HepG2 (cell line): ENCODE data around the gene C1orf50. TPM values are rescaled to one million over a fixed set of nuclear protein-coding genes. Genes with fewer than 3 reads are reported as not detected.

Source experiments
- ARNT2 ChIP-seq: sonication (generic); formaldehyde crosslinking; IDR thresholded peaks from 2 replicates; pipeline ENCODE4 v1.8.0; 2022; ENCODE audit warnings: mild to moderate bottlenecking, low read depth, missing genetic modification reagents, moderate library complexity
- CC2D1A ChIP-seq: sonication (generic); formaldehyde crosslinking; IDR thresholded peaks from 2 replicates; pipeline ENCODE4 v1.8.1; 2023; ENCODE audit warnings: mild to moderate bottlenecking, missing genetic modification reagents
- CREB1 ChIP-seq, 2 experiments: fragments of 450-650 bp in 1 of 2; IDR thresholded peaks; 2 replicates each; pipeline ENCODE4 v1.6.1; 2016 to 2017; ENCODE audit warnings: control low read depth in 1 of 2, mild to moderate bottlenecking in 1 of 2, missing compliant biosample characterization in 1 of 2, missing genetic modification characterization in 1 of 2
- GATAD2A ChIP-seq: IDR thresholded peaks from 2 replicates; pipeline ENCODE4 v1.6.1; 2016
- HNF4A ChIP-seq: sonication (generic); formaldehyde crosslinking; IDR thresholded peaks from 2 replicates; pipeline ENCODE4 v1.4.0; 2020; ENCODE audit warnings: missing genetic modification reagents
- HOXA3 ChIP-seq: sonication (generic); formaldehyde crosslinking; IDR thresholded peaks from 2 replicates; pipeline ENCODE4 v1.5.0; 2020; ENCODE audit warnings: missing genetic modification reagents
- HOXA5 ChIP-seq: sonication (generic); formaldehyde crosslinking; IDR thresholded peaks from 2 replicates; pipeline ENCODE4 v1.4.0; 2020; ENCODE audit warnings: missing genetic modification reagents
- KDM2A ChIP-seq: sonication (generic); formaldehyde crosslinking; IDR thresholded peaks from 2 replicates; pipeline ENCODE4 v1.4.0; 2020; ENCODE audit warnings: low read depth, missing genetic modification reagents, borderline replicate concordance
- MIER2 ChIP-seq: IDR thresholded peaks from 2 replicates; pipeline ENCODE4 v1.6.1; 2016; ENCODE audit warnings: missing biosample characterization, missing genetic modification reagents
- MTF2 ChIP-seq: sonication (generic); formaldehyde crosslinking; IDR thresholded peaks from 2 replicates; pipeline ENCODE4 v1.5.0; 2020; ENCODE audit warnings: missing genetic modification reagents, borderline replicate concordance
- RFX1 ChIP-seq: fragments of 450-650 bp; IDR thresholded peaks from 2 replicates; pipeline ENCODE4 v1.6.1; 2017
- SAP130 ChIP-seq: IDR thresholded peaks from 2 replicates; pipeline ENCODE4 v1.6.1; 2016; ENCODE audit warnings: low read depth
- SIN3A ChIP-seq: IDR thresholded peaks from 2 replicates; pipeline ENCODE4 v1.6.1; 2011; ENCODE audit warnings: low read depth, mild to moderate bottlenecking, control low read depth, low read length, borderline replicate concordance
- SP4 ChIP-seq: sonication (generic); formaldehyde crosslinking; IDR thresholded peaks from 2 replicates; pipeline ENCODE4 v1.8.1; 2023; ENCODE audit warnings: mild to moderate bottlenecking, missing genetic modification reagents
- ZEB1 ChIP-seq: IDR thresholded peaks from 2 replicates; pipeline ENCODE4 v1.6.1; 2012; ENCODE audit warnings: mild to moderate bottlenecking, low read depth, inconsistent platforms; ENCODE audit not compliant: insufficient replicate concordance
- ZFY ChIP-seq: sonication (generic); formaldehyde crosslinking; IDR thresholded peaks from 2 replicates; pipeline ENCODE4 v1.4.0; 2020; ENCODE audit warnings: missing genetic modification reagents
- ZKSCAN8 ChIP-seq: IDR thresholded peaks from 2 replicates; pipeline ENCODE4 v1.6.1; 2016; ENCODE audit warnings: borderline replicate concordance, missing genetic modification reagents, missing compliant biosample characterization
- ZNF562 ChIP-seq: sonication (generic); formaldehyde crosslinking; IDR thresholded peaks from 2 replicates; pipeline ENCODE4 v1.8.0; 2022; ENCODE audit warnings: missing genetic modification reagents, borderline replicate concordance
- ZNF777 ChIP-seq: sonication (generic); formaldehyde crosslinking; IDR thresholded peaks from 2 replicates; pipeline ENCODE4 v1.4.0; 2020; ENCODE audit warnings: missing genetic modification reagents
- ZNF841 ChIP-seq: sonication (generic); formaldehyde crosslinking; IDR thresholded peaks from 2 replicates; pipeline ENCODE4 v1.8.1; 2023; ENCODE audit warnings: missing genetic modification reagents, borderline replicate concordance
- polyA plus RNA-seq, 8 experiments: library from polyadenylated mRNA; depleted of rRNA in 3 of 8; stranded (reverse) in 7 of 8; unstranded in 1 of 8; fragments of >200 nt; fragmentation: Illumina TruSeq in 4 of 8; extraction: Trizol in 4 of 8; gene quantifications; 2 replicates each; pipeline versions ENCODE4 v1.2.1 to v1.2.3, GENCODE V29; 2011 to 2016; ENCODE audit warnings: low read depth in 4 of 8, missing spikeins in 1 of 8, mixed read lengths in 1 of 8; ENCODE audit not compliant: insufficient read depth in 1 of 8
- total RNA-seq, 5 experiments: library from RNA; depleted of rRNA; stranded (reverse); fragments of >200 nt; fragmentation: Illumina TruSeq; extraction: Trizol; gene quantifications; 2 replicates each; pipeline ENCODE4 v1.2.3, GENCODE V29; 2016; ENCODE audit warnings: low read depth in 1 of 5
- TF ChIP-seq, protein P1 (sequence below): IDR thresholded peaks from 2 replicates; pipeline ENCODE4 v1.6.1; 2012; ENCODE audit warnings: inconsistent platforms
- TF ChIP-seq, protein P2 (sequence below): sonication (generic); formaldehyde crosslinking; IDR thresholded peaks from 2 replicates; pipeline ENCODE4 v1.4.0; 2020; ENCODE audit warnings: mild to moderate bottlenecking, low read depth, missing genetic modification reagents
- TF ChIP-seq, protein P3 (sequence below): sonication (generic); formaldehyde crosslinking; IDR thresholded peaks from 2 replicates; pipeline ENCODE4 v1.4.0; 2020; ENCODE audit warnings: missing genetic modification reagents, borderline replicate concordance
- TF ChIP-seq, protein P4 (sequence below): sonication (generic); formaldehyde crosslinking; conservative IDR thresholded peaks from 2 replicates; pipeline ENCODE4 v1.8.0; 2022; ENCODE audit warnings: missing genetic modification reagents

Gene C1orf50
- total and polyA plus RNA-seq, 2 of the 13 experiments (the other 11 are each of a cell fraction or from before 2014, with no cell fraction given): 4.3 to 4.8 TPM

DNA sequence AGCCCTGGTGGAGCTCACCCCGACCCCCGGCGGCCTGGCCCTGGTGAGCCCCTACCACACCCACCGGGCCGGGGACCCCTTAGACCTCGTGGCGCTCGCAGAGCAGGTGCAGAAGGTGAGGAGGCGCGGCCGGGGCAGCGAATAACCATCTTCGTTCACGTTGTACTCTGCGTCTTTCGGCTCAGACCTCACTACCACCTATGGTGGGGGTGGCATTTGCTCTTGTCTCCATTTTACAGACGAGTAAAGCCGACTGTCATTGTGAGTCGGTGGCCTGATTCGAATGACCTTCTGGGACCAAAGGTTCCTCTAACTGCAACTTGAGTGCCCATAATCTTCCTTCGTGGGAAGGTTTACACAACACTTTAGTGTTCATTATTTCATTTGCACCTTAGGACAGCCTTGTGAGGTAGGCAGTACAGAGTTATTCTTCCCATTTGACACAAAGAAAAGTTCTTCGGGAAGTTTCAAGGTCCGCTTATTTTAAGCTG lies 506 bp downstream of the C1orf50 start (continued):
- TF ChIP-seq CREB1 (IDR thresholded peaks at IDR 0.05) (no peak), CREB1 (CRISPR knock-in tag; IDR thresholded peaks at IDR 0.05) (no peak; the same call in 1 of the 2 replicates), SIN3A (peak; percentile 21; the same call in 1 of the 2 replicates), ZNF777 (CRISPR knock-in tag) (no peak), ZKSCAN8 (CRISPR knock-in tag) (no peak), ARNT2 (peak; percentile 56), ZFY (CRISPR knock-in tag) (no peak), MIER2 (no peak), MTF2 (CRISPR knock-in tag) (peak; percentile 17; the same call in 1 of the 2 replicates), CC2D1A (CRISPR knock-in tag) (0 out of 2 replicates have a peak, but pooled peaks have one; percentile 22), SP4 (no peak), HOXA3 (CRISPR knock-in tag) (no peak), ZEB1 (no peak), ZNF841 (no peak), RFX1 (no peak), HOXA5 (CRISPR knock-in tag) (0 out of 2 replicates have a peak, but pooled peaks have one; percentile 7), SAP130 (CRISPR knock-in tag) (peak; percentile 59), ZNF562 (CRISPR knock-in tag) (no peak), HNF4A (peak; percentile 21; the same call in 1 of the 2 replicates), KDM2A (CRISPR knock-in tag) (peak; percentile 56; the same call in 1 of the 2 replicates), GATAD2A (0 out of 2 replicates have a peak, but pooled peaks have one; percentile 23)
- TF ChIP-seq, protein P1, sequence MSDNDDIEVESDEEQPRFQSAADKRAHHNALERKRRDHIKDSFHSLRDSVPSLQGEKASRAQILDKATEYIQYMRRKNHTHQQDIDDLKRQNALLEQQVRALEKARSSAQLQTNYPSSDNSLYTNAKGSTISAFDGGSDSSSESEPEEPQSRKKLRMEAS: peak; percentile 70
- TF ChIP-seq, protein P2, sequence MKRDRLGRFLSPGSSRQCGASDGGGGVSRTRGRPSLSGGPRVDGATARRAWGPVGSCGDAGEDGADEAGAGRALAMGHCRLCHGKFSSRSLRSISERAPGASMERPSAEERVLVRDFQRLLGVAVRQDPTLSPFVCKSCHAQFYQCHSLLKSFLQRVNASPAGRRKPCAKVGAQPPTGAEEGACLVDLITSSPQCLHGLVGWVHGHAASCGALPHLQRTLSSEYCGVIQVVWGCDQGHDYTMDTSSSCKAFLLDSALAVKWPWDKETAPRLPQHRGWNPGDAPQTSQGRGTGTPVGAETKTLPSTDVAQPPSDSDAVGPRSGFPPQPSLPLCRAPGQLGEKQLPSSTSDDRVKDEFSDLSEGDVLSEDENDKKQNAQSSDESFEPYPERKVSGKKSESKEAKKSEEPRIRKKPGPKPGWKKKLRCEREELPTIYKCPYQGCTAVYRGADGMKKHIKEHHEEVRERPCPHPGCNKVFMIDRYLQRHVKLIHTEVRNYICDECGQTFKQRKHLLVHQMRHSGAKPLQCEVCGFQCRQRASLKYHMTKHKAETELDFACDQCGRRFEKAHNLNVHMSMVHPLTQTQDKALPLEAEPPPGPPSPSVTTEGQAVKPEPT (CRISPR knock-in tag): no peak
- TF ChIP-seq, protein P3, sequence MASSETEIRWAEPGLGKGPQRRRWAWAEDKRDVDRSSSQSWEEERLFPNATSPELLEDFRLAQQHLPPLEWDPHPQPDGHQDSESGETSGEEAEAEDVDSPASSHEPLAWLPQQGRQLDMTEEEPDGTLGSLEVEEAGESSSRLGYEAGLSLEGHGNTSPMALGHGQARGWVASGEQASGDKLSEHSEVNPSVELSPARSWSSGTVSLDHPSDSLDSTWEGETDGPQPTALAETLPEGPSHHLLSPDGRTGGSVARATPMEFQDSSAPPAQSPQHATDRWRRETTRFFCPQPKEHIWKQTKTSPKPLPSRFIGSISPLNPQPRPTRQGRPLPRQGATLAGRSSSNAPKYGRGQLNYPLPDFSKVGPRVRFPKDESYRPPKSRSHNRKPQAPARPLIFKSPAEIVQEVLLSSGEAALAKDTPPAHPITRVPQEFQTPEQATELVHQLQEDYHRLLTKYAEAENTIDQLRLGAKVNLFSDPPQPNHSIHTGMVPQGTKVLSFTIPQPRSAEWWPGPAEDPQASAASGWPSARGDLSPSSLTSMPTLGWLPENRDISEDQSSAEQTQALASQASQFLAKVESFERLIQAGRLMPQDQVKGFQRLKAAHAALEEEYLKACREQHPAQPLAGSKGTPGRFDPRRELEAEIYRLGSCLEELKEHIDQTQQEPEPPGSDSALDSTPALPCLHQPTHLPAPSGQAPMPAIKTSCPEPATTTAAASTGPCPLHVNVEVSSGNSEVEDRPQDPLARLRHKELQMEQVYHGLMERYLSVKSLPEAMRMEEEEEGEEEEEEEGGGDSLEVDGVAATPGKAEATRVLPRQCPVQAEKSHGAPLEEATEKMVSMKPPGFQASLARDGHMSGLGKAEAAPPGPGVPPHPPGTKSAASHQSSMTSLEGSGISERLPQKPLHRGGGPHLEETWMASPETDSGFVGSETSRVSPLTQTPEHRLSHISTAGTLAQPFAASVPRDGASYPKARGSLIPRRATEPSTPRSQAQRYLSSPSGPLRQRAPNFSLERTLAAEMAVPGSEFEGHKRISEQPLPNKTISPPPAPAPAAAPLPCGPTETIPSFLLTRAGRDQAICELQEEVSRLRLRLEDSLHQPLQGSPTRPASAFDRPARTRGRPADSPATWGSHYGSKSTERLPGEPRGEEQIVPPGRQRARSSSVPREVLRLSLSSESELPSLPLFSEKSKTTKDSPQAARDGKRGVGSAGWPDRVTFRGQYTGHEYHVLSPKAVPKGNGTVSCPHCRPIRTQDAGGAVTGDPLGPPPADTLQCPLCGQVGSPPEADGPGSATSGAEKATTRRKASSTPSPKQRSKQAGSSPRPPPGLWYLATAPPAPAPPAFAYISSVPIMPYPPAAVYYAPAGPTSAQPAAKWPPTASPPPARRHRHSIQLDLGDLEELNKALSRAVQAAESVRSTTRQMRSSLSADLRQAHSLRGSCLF: no peak
- TF ChIP-seq, protein P4, sequence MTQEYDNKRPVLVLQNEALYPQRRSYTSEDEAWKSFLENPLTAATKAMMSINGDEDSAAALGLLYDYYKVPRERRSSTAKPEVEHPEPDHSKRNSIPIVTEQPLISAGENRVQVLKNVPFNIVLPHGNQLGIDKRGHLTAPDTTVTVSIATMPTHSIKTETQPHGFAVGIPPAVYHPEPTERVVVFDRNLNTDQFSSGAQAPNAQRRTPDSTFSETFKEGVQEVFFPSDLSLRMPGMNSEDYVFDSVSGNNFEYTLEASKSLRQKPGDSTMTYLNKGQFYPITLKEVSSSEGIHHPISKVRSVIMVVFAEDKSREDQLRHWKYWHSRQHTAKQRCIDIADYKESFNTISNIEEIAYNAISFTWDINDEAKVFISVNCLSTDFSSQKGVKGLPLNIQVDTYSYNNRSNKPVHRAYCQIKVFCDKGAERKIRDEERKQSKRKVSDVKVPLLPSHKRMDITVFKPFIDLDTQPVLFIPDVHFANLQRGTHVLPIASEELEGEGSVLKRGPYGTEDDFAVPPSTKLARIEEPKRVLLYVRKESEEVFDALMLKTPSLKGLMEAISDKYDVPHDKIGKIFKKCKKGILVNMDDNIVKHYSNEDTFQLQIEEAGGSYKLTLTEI (CRISPR knock-in tag): no peak
